SK-N-SH treated with all-trans-retinoic acid at 6 μM for 48 hours (cell line): ENCODE measurements around the gene ACTN3.

Experiments used
- ARNTL ChIP-seq: fragments of 450-650 bp; formaldehyde crosslinking; IDR thresholded peaks from 2 replicates; pipeline ENCODE4 v1.5.0; 2020; ENCODE audit warnings: low read depth, mild to moderate bottlenecking, moderate library complexity, borderline replicate concordance
- BACH2 ChIP-seq: fragments of 250-450 bp; sonication (Bioruptor Pico); IDR thresholded peaks from 2 replicates; pipeline ENCODE4 v1.9.0; 2021; ENCODE audit warnings: mild to moderate bottlenecking, borderline replicate concordance
- ESRRG ChIP-seq: fragments of 250-450 bp; sonication (Bioruptor Pico); IDR thresholded peaks from 2 replicates; pipeline ENCODE4 v1.6.1; 2021; ENCODE audit warnings: mild to moderate bottlenecking
- GLIS3 ChIP-seq: fragments of 250-450 bp; sonication (Bioruptor Pico); IDR thresholded peaks from 2 replicates; pipeline ENCODE4 v1.5.0; 2020; ENCODE audit warnings: mild to moderate bottlenecking, moderate library complexity
- RARB ChIP-seq: fragments of 250-450 bp; sonication (Bioruptor Pico); IDR thresholded peaks from 2 replicates; pipeline ENCODE4 v1.8.0; 2021; ENCODE audit warnings: mild to moderate bottlenecking, moderate library complexity
- TCF4 ChIP-seq: fragments of 250-450 bp; sonication (Bioruptor Pico); IDR thresholded peaks from 2 replicates; pipeline ENCODE4 v1.8.0; 2021; ENCODE audit warnings: mild to moderate bottlenecking, moderate library complexity, borderline replicate concordance
- ZFP3 ChIP-seq: fragments of 250-450 bp; sonication (Bioruptor Pico); IDR thresholded peaks from 2 replicates; pipeline ENCODE4 v1.5.0; 2020; ENCODE audit warnings: mild to moderate bottlenecking, moderate library complexity
- ZNF565 ChIP-seq: fragments of 450-650 bp; formaldehyde crosslinking; conservative IDR thresholded peaks from 2 replicates; pipeline ENCODE4 v1.5.0; 2020; ENCODE audit warnings: low read depth, mild to moderate bottlenecking, moderate library complexity
- ZNF70 ChIP-seq: fragments of 450-650 bp; formaldehyde crosslinking; IDR thresholded peaks from 2 replicates; pipeline ENCODE4 v1.5.0; 2020; ENCODE audit warnings: mild to moderate bottlenecking, moderate library complexity
- TF ChIP-seq, protein P1 (sequence below): fragments of 250-450 bp; sonication (Bioruptor Pico); IDR thresholded peaks from 2 replicates; pipeline ENCODE4 v1.5.0; 2020; ENCODE audit warnings: mild to moderate bottlenecking, moderate library complexity
- TF ChIP-seq, protein P2 (sequence below): fragments of 250-450 bp; sonication (Bioruptor Pico); IDR thresholded peaks from 2 replicates; pipeline ENCODE4 v1.5.1; 2020; ENCODE audit warnings: low read depth, mild to moderate bottlenecking, moderate library complexity
- TF ChIP-seq, protein P3 (sequence below): fragments of 250-450 bp; sonication (Bioruptor Pico); IDR thresholded peaks from 2 replicates; pipeline ENCODE4 v1.5.1; 2021; ENCODE audit warnings: mild to moderate bottlenecking, moderate library complexity

DNA sequence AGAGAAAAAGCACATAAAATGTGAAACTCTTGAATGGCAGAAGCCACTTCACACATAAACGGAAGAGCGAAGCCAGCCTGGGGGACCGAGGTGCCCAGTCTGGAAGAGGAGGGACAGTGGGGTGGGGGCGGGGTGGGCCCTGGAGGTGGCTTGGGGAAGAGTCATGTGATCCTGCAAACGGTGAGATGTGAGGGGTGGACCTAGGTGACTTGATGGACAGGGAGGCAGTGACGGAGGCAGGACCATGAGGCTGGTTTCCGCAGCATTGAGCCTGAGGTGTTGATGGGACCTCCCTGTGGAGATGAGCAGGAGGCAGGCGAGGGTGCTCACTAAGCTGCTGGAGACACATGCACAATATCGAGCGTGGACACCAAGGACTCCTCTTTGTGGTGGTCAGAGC, 17.6 kb upstream of the ACTN3 start:
- TF ChIP-seq RARB (no peak), BACH2 (CRISPR knock-in tag) (no peak), TCF4 (CRISPR knock-in tag) (no peak), ZFP3 (CRISPR knock-in tag) (no peak), ARNTL (CRISPR knock-in tag) (no peak), GLIS3 (no peak), ESRRG (no peak), ZNF70 (CRISPR knock-in tag) (no peak), ZNF565 (no peak)
- TF ChIP-seq, protein P1, sequence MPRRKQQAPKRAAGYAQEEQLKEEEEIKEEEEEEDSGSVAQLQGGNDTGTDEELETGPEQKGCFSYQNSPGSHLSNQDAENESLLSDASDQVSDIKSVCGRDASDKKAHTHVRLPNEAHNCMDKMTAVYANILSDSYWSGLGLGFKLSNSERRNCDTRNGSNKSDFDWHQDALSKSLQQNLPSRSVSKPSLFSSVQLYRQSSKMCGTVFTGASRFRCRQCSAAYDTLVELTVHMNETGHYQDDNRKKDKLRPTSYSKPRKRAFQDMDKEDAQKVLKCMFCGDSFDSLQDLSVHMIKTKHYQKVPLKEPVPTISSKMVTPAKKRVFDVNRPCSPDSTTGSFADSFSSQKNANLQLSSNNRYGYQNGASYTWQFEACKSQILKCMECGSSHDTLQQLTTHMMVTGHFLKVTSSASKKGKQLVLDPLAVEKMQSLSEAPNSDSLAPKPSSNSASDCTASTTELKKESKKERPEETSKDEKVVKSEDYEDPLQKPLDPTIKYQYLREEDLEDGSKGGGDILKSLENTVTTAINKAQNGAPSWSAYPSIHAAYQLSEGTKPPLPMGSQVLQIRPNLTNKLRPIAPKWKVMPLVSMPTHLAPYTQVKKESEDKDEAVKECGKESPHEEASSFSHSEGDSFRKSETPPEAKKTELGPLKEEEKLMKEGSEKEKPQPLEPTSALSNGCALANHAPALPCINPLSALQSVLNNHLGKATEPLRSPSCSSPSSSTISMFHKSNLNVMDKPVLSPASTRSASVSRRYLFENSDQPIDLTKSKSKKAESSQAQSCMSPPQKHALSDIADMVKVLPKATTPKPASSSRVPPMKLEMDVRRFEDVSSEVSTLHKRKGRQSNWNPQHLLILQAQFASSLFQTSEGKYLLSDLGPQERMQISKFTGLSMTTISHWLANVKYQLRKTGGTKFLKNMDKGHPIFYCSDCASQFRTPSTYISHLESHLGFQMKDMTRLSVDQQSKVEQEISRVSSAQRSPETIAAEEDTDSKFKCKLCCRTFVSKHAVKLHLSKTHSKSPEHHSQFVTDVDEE (CRISPR knock-in tag): no peak
- TF ChIP-seq, protein P2, sequence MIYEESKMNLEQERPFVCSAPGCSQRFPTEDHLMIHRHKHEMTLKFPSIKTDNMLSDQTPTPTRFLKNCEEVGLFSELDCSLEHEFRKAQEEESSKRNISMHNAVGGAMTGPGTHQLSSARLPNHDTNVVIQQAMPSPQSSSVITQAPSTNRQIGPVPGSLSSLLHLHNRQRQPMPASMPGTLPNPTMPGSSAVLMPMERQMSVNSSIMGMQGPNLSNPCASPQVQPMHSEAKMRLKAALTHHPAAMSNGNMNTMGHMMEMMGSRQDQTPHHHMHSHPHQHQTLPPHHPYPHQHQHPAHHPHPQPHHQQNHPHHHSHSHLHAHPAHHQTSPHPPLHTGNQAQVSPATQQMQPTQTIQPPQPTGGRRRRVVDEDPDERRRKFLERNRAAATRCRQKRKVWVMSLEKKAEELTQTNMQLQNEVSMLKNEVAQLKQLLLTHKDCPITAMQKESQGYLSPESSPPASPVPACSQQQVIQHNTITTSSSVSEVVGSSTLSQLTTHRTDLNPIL: no peak
- TF ChIP-seq, protein P3, sequence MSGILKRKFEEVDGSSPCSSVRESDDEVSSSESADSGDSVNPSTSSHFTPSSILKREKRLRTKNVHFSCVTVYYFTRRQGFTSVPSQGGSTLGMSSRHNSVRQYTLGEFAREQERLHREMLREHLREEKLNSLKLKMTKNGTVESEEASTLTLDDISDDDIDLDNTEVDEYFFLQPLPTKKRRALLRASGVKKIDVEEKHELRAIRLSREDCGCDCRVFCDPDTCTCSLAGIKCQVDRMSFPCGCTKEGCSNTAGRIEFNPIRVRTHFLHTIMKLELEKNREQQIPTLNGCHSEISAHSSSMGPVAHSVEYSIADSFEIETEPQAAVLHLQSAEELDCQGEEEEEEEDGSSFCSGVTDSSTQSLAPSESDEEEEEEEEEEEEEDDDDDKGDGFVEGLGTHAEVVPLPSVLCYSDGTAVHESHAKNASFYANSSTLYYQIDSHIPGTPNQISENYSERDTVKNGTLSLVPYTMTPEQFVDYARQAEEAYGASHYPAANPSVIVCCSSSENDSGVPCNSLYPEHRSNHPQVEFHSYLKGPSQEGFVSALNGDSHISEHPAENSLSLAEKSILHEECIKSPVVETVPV (CRISPR knock-in tag): no peak
